ENCODE measurements around the gene C10orf120. TPM values are rescaled to one million over a fixed set of nuclear protein-coding genes. Genes with fewer than 3 reads are reported as not detected.

Gene C10orf120
- total and polyA plus RNA-seq, 4 donors, result not detected

- DNase-seq (no peak), ATAC-seq (ENCODE audit: low FRiP score) (no peak)
- H3K27ac ChIP-seq (ENCODE audit: low read depth in 1 of 2, low read length in 2 of 2), result no peak overlapping the region
- 88 to 92% methylated on average over 4 of the region's 4 CpGs for WGBS, 2 donors
- H3K36me3 ChIP-seq (ENCODE audit: control insufficient read depth in 1 of 2, insufficient read depth in 2 of 2, low read length in 1 of 2), result no peaks in the 10 kb centered on the region
- no peaks in the 10 kb centered on the region for H3K4me1 ChIP-seq (ENCODE audit: control insufficient read depth in 1 of 2, insufficient read depth in 2 of 2, low read length in 2 of 2)
- H3K9me3 ChIP-seq (ENCODE audit: control insufficient read depth, low read length), result no peaks in the 10 kb centered on the region
- no peak overlapping the region for H3K4me3 ChIP-seq (ENCODE audit: low read length in 2 of 2)
- no peaks in the 10 kb centered on the region for H3K27me3 ChIP-seq (ENCODE audit: control insufficient read depth in 1 of 2, insufficient read depth in 2 of 2, low read length in 1 of 2)
- intact Hi-C loops (cut with DNase I), result no loop called here
Measured at GRCh38 chr10:122672655-122673054, 27.0 kb downstream of the C10orf120 start.

GRCh38 chr10:122671355-122671754, 28.3 kb downstream of the C10orf120 start:
- Histone ChIP-seq H3K4me3 (ENCODE audit: low read length in 2 of 2) (no peak overlapping the region), H3K4me1 (ENCODE audit: control insufficient read depth in 1 of 2, insufficient read depth in 2 of 2, low read length in 2 of 2) (no peaks in the 10 kb centered on the region), H3K27me3 (ENCODE audit: control insufficient read depth in 1 of 2, insufficient read depth in 2 of 2, low read length in 1 of 2) (no peaks in the 10 kb centered on the region), H3K27ac (ENCODE audit: low read depth in 1 of 2, low read length in 2 of 2) (no peak overlapping the region), H3K9me3 (ENCODE audit: control insufficient read depth, low read length) (no peaks in the 10 kb centered on the region), H3K36me3 (ENCODE audit: control insufficient read depth in 1 of 2, insufficient read depth in 2 of 2, low read length in 1 of 2) (no peaks in the 10 kb centered on the region)
- DNase-seq (no peak), ATAC-seq (ENCODE audit: low FRiP score) (no peak)
- WGBS, 2 donors, result 38 to 44% methylated on average over 3 of the region's 3 CpGs
- intact Hi-C loops (cut with DNase I), result no loop called here

GRCh38 chr10:122669842-122670241, 29.8 kb downstream of the C10orf120 start:
- Histone ChIP-seq H3K4me1 (ENCODE audit: control insufficient read depth in 1 of 2, insufficient read depth in 2 of 2, low read length in 2 of 2) (no peaks in the 10 kb centered on the region), H3K27ac (ENCODE audit: low read depth in 1 of 2, low read length in 2 of 2) (no peak overlapping the region), H3K4me3 (ENCODE audit: low read length in 2 of 2) (no peak overlapping the region), H3K27me3 (ENCODE audit: control insufficient read depth in 1 of 2, insufficient read depth in 2 of 2, low read length in 1 of 2) (no peaks in the 10 kb centered on the region), H3K36me3 (ENCODE audit: control insufficient read depth in 1 of 2, insufficient read depth in 2 of 2, low read length in 1 of 2) (no peaks in the 10 kb centered on the region), H3K9me3 (ENCODE audit: control insufficient read depth, low read length) (no peaks in the 10 kb centered on the region)
- 74 to 81% methylated on average over 2 of the region's 2 CpGs for WGBS, 2 donors
- intact Hi-C loops (cut with DNase I), result no loop called here
- no peak for ATAC-seq (ENCODE audit: low FRiP score)
- no peak for DNase-seq

- DNase-seq (no peak), ATAC-seq (ENCODE audit: low FRiP score) (no peak)
- Histone ChIP-seq H3K9me3 (ENCODE audit: control insufficient read depth, low read length) (no peaks in the 10 kb centered on the region), H3K4me1 (ENCODE audit: control insufficient read depth in 1 of 2, insufficient read depth in 2 of 2, low read length in 2 of 2) (no peaks in the 10 kb centered on the region), H3K36me3 (ENCODE audit: control insufficient read depth in 1 of 2, insufficient read depth in 2 of 2, low read length in 1 of 2) (no peaks in the 10 kb centered on the region), H3K4me3 (ENCODE audit: low read length in 2 of 2) (no peak overlapping the region), H3K27ac (ENCODE audit: low read depth in 1 of 2, low read length in 2 of 2) (no peak overlapping the region), H3K27me3 (ENCODE audit: control insufficient read depth in 1 of 2, insufficient read depth in 2 of 2, low read length in 1 of 2) (no peaks in the 10 kb centered on the region)
- WGBS, 2 donors, result 98 to 100% methylated on average over 2 of the region's 2 CpGs
- intact Hi-C loops (cut with DNase I), result no loop called here
Measured at GRCh38 chr10:122669045-122669444, 30.6 kb downstream of the C10orf120 start.

GRCh38 chr10:122665946-122666345, 33.7 kb downstream of the C10orf120 start:
- no peaks in the 10 kb centered on the region for H3K9me3 ChIP-seq (ENCODE audit: control insufficient read depth, low read length)
- ATAC-seq (ENCODE audit: low FRiP score) (no peak), DNase-seq (no peak)
- intact Hi-C loops (cut with DNase I), result no loop called here
- H3K27me3 ChIP-seq (ENCODE audit: control insufficient read depth in 1 of 2, insufficient read depth in 2 of 2, low read length in 1 of 2), result no peaks in the 10 kb centered on the region
- H3K4me3 ChIP-seq (ENCODE audit: low read length in 2 of 2), result no peak overlapping the region
- 86 to 89% methylated on average over 4 of the region's 4 CpGs for WGBS, 2 donors
- H3K27ac ChIP-seq (ENCODE audit: low read depth in 1 of 2, low read length in 2 of 2), result no peak overlapping the region
- no peaks in the 10 kb centered on the region for H3K36me3 ChIP-seq (ENCODE audit: control insufficient read depth in 1 of 2, insufficient read depth in 2 of 2, low read length in 1 of 2)
- H3K4me1 ChIP-seq (ENCODE audit: control insufficient read depth in 1 of 2, insufficient read depth in 2 of 2, low read length in 2 of 2), result no peaks in the 10 kb centered on the region

- Histone ChIP-seq H3K36me3 (ENCODE audit: control insufficient read depth in 1 of 2, insufficient read depth in 2 of 2, low read length in 1 of 2) (no peaks in the 10 kb centered on the region), H3K4me1 (ENCODE audit: control insufficient read depth in 1 of 2, insufficient read depth in 2 of 2, low read length in 2 of 2) (no peaks in the 10 kb centered on the region), H3K27me3 (ENCODE audit: control insufficient read depth in 1 of 2, insufficient read depth in 2 of 2, low read length in 1 of 2) (no peaks in the 10 kb centered on the region), H3K9me3 (ENCODE audit: control insufficient read depth, low read length) (no peaks in the 10 kb centered on the region), H3K4me3 (ENCODE audit: low read length in 2 of 2) (no peak overlapping the region), H3K27ac (ENCODE audit: low read depth in 1 of 2, low read length in 2 of 2) (no peak overlapping the region)
- DNase-seq (no peak), ATAC-seq (ENCODE audit: low FRiP score) (no peak)
- WGBS, 2 donors, result 63 to 69% methylated on average over 7 of the region's 7 CpGs
- intact Hi-C loops (cut with DNase I), result no loop called here
Measured at GRCh38 chr10:122665329-122665860, 34.3 kb downstream of the C10orf120 start.

- Histone ChIP-seq H3K4me3 (ENCODE audit: low read length in 2 of 2) (no peak overlapping the region), H3K27ac (ENCODE audit: low read depth in 1 of 2, low read length in 2 of 2) (no peak overlapping the region), H3K36me3 (ENCODE audit: control insufficient read depth in 1 of 2, insufficient read depth in 2 of 2, low read length in 1 of 2) (no peaks in the 10 kb centered on the region), H3K9me3 (ENCODE audit: control insufficient read depth, low read length) (no peaks in the 10 kb centered on the region), H3K27me3 (ENCODE audit: control insufficient read depth in 1 of 2, insufficient read depth in 2 of 2, low read length in 1 of 2) (no peaks in the 10 kb centered on the region), H3K4me1 (ENCODE audit: control insufficient read depth in 1 of 2, insufficient read depth in 2 of 2, low read length in 2 of 2) (no peaks in the 10 kb centered on the region)
- no peak for DNase-seq
- ATAC-seq (ENCODE audit: low FRiP score), result no peak
- WGBS, 2 donors, result 82 to 89% methylated on average over 8 of the region's 8 CpGs
- intact Hi-C loops (cut with DNase I), result no loop called here
Measured at GRCh38 chr10:122664501-122664900, 35.1 kb downstream of the C10orf120 start.

- WGBS, 2 donors, result 87 to 93% methylated on average over 5 of the region's 5 CpGs
- intact Hi-C loops (cut with DNase I), result no loop called here
- Histone ChIP-seq H3K4me1 (ENCODE audit: control insufficient read depth in 1 of 2, insufficient read depth in 2 of 2, low read length in 2 of 2) (no peaks in the 10 kb centered on the region), H3K36me3 (ENCODE audit: control insufficient read depth in 1 of 2, insufficient read depth in 2 of 2, low read length in 1 of 2) (no peaks in the 10 kb centered on the region), H3K27ac (ENCODE audit: low read depth in 1 of 2, low read length in 2 of 2) (no peak overlapping the region), H3K27me3 (ENCODE audit: control insufficient read depth in 1 of 2, insufficient read depth in 2 of 2, low read length in 1 of 2) (no peaks in the 10 kb centered on the region), H3K9me3 (ENCODE audit: control insufficient read depth, low read length) (no peaks in the 10 kb centered on the region), H3K4me3 (ENCODE audit: low read length in 2 of 2) (no peak overlapping the region)
- no peak for ATAC-seq (ENCODE audit: low FRiP score)
- DNase-seq, result no peak
Measured at GRCh38 chr10:122663516-122664130, 36.0 kb downstream of the C10orf120 start.

GRCh38 chr10:122662231-122662630, 37.4 kb downstream of the C10orf120 start:
- Histone ChIP-seq H3K4me3 (ENCODE audit: low read length in 2 of 2) (no peak overlapping the region), H3K27me3 (ENCODE audit: control insufficient read depth in 1 of 2, insufficient read depth in 2 of 2, low read length in 1 of 2) (no peaks in the 10 kb centered on the region), H3K9me3 (ENCODE audit: control insufficient read depth, low read length) (no peaks in the 10 kb centered on the region), H3K27ac (ENCODE audit: low read depth in 1 of 2, low read length in 2 of 2) (no peak overlapping the region), H3K36me3 (ENCODE audit: control insufficient read depth in 1 of 2, insufficient read depth in 2 of 2, low read length in 1 of 2) (no peaks in the 10 kb centered on the region), H3K4me1 (ENCODE audit: control insufficient read depth in 1 of 2, insufficient read depth in 2 of 2, low read length in 2 of 2) (no peaks in the 10 kb centered on the region)
- ATAC-seq (ENCODE audit: low FRiP score) (no peak), DNase-seq (no peak)
- WGBS, 2 donors, result 71 to 75% methylated on average over 6 of the region's 6 CpGs
- intact Hi-C loops (cut with DNase I), result no loop called here

All from aorta (tissue), 5 donors.